Osteoblast (primary cell): ENCODE results near the gene TNFRSF8. TPM values are rescaled to one million over a fixed set of nuclear protein-coding genes. Genes with fewer than 3 reads are reported as not detected.

Experiments
- DNase-seq: peaks from one replicate; pipeline ENCODE4 v3.0.0; 2011; ENCODE audit warnings: low spot score, mixed read lengths; ENCODE audit not compliant: insufficient read length; ENCODE audit errors: missing footprints
- H2AFZ ChIP-seq: 2 replicates; pipeline ENCODE4 v1.6.0; 2011; ENCODE audit warnings: mild to moderate bottlenecking, low read length
- H3K27ac ChIP-seq: 2 replicates; pipeline ENCODE4 v1.5.1; 2011; ENCODE audit warnings: mild to moderate bottlenecking, low read depth, low read length, moderate library complexity
- H3K27me3 ChIP-seq: 2 replicates; pipeline ENCODE4 v1.6.0; 2012; ENCODE audit warnings: mild to moderate bottlenecking, control low read depth, inconsistent platforms, low read length, moderate library complexity; ENCODE audit not compliant: insufficient read depth
- H3K36me3 ChIP-seq: 2 replicates; pipeline ENCODE4 v1.5.1; 2011; ENCODE audit warnings: mild to moderate bottlenecking, low read length, control low read depth, moderate library complexity; ENCODE audit not compliant: insufficient read depth
- H3K4me1 ChIP-seq: 2 replicates; pipeline ENCODE4 v1.5.1; 2011; ENCODE audit warnings: mild to moderate bottlenecking, low read length, control low read depth, moderate library complexity; ENCODE audit not compliant: insufficient read depth
- H3K4me2 ChIP-seq: 2 replicates; pipeline ENCODE4 v1.6.0; 2011; ENCODE audit warnings: mild to moderate bottlenecking, low read length; ENCODE audit not compliant: insufficient read depth
- H3K4me3 ChIP-seq: fragments of 200-600 bp; sonication (generic); 3 replicates; pipeline ENCODE4 v1.5.1; 2012; ENCODE audit warnings: mild to moderate bottlenecking, low read length, inconsistent platforms; ENCODE audit not compliant: insufficient read depth
- H3K79me2 ChIP-seq: 2 replicates; pipeline ENCODE4 v1.6.0; 2012; ENCODE audit warnings: mild to moderate bottlenecking, low read length, control low read depth, inconsistent platforms; ENCODE audit not compliant: insufficient read depth
- H3K9me3 ChIP-seq: 2 replicates; pipeline ENCODE4 v1.5.1; 2011; ENCODE audit warnings: low read depth, low read length, control low read depth
- H4K20me1 ChIP-seq: 2 replicates; pipeline ENCODE4 v1.6.0; 2012; ENCODE audit warnings: mild to moderate bottlenecking, low read length, control low read depth; ENCODE audit not compliant: insufficient read depth
- total RNA-seq: library from RNA; depleted of rRNA; stranded (reverse); fragments of >200 nt; gene quantifications from 2 replicates; pipeline ENCODE4 v1.2.3, GENCODE V29; 2012
- TF ChIP-seq, protein P1 (sequence below): IDR thresholded peaks from 2 replicates; pipeline ENCODE4 v1.5.1; 2011; ENCODE audit warnings: mild to moderate bottlenecking, low read depth, low read length, moderate library complexity; ENCODE audit errors: extremely low read depth

TNFRSF8 gene
- total RNA-seq, 1 donor: under 0.01 TPM

DNA sequence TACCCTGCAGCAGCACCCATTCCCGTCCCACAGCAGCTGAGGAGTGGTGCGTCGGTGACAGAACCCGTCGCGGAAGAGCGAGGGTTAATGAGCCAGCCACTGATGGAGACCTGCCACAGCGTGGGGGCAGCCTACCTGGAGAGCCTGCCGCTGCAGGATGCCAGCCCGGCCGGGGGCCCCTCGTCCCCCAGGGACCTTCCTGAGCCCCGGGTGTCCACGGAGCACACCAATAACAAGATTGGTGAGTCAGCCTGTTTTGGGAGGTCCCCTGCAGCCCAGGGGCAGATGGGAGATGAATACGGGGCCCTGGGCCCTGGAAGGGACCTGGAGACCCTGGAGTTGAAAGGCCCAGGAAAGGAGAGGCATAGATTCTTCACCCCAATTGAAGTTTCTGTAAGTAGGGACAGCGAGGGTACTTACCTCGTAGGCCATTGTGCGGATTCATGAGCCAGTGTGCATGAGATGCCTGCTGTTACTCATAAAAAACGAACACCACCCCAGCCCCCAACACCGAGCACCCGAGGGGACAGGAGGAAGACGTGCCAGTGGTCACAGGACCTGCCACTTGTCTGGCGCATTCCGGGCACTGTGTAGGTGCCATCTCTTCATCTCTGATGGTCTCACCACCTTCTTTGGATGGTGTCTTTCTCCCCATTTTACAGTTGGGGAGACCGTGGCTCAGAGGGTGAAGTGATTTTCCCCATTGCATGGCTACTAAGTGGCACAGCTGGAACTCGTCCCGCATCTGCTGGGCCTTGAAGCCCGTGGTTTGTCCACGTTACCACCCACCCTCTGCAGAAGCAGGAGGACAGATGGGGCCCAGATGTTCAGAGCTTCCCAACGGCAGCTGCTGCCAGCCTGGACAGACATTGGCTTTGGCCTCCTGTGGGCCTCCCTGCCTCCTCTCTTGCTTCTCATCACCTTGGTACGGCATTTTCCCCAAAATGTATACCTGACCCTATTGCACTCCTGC is 75.4 kb downstream of the TNFRSF8 start:
- no peaks in the 10 kb centered on the region for H3K79me2 ChIP-seq
- no peaks in the 10 kb centered on the region for H3K36me3 ChIP-seq
- peaks cover 10% of the 10 kb centered on the region for H3K4me1 ChIP-seq
- H2AFZ ChIP-seq: no peak overlapping the region
- TF ChIP-seq, protein P1, sequence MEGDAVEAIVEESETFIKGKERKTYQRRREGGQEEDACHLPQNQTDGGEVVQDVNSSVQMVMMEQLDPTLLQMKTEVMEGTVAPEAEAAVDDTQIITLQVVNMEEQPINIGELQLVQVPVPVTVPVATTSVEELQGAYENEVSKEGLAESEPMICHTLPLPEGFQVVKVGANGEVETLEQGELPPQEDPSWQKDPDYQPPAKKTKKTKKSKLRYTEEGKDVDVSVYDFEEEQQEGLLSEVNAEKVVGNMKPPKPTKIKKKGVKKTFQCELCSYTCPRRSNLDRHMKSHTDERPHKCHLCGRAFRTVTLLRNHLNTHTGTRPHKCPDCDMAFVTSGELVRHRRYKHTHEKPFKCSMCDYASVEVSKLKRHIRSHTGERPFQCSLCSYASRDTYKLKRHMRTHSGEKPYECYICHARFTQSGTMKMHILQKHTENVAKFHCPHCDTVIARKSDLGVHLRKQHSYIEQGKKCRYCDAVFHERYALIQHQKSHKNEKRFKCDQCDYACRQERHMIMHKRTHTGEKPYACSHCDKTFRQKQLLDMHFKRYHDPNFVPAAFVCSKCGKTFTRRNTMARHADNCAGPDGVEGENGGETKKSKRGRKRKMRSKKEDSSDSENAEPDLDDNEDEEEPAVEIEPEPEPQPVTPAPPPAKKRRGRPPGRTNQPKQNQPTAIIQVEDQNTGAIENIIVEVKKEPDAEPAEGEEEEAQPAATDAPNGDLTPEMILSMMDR: no peak
- no peak overlapping the region for H3K4me3 ChIP-seq
- no peak overlapping the region for H3K27ac ChIP-seq
- H4K20me1 ChIP-seq: no peaks in the 10 kb centered on the region
- peak; percentile 72 for DNase-seq
- no peaks in the 10 kb centered on the region for H3K9me3 ChIP-seq
- H3K4me2 ChIP-seq: no peak overlapping the region
- no peaks in the 10 kb centered on the region for H3K27me3 ChIP-seq

DNA sequence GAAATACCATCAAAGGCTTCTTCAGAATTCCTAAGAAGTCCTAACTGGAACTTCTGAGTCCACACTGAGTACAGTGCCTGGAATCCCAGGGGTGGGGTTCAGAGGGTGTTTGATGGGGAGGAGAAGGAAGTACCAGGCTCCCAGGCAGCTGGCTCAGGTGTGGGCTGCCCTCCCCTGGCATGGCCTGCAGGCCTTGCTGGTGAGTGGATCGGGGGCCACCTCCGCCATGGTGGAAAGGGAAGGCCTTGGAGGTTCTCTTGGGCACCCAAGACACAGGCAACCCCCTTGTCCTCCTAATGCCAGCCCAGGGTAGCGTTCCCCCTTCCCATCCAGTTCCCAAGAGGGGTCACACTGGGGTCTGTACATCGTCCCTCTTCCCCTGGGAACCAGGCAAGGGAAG is 76.9 kb downstream of the TNFRSF8 start:
- no peak overlapping the region for H2AFZ ChIP-seq
- no peaks in the 10 kb centered on the region for H3K9me3 ChIP-seq
- H3K27ac ChIP-seq: no peak overlapping the region
- peaks cover 19% of the 10 kb centered on the region for H3K4me1 ChIP-seq
- TF ChIP-seq, protein P1: no peak
- H3K27me3 ChIP-seq: no peaks in the 10 kb centered on the region
- H3K36me3 ChIP-seq: no peaks in the 10 kb centered on the region
- H3K4me2 ChIP-seq: no peak overlapping the region
- H4K20me1 ChIP-seq: no peaks in the 10 kb centered on the region
- no peaks in the 10 kb centered on the region for H3K79me2 ChIP-seq
- H3K4me3 ChIP-seq: no peak overlapping the region
- peak; percentile 18 for DNase-seq

DNA sequence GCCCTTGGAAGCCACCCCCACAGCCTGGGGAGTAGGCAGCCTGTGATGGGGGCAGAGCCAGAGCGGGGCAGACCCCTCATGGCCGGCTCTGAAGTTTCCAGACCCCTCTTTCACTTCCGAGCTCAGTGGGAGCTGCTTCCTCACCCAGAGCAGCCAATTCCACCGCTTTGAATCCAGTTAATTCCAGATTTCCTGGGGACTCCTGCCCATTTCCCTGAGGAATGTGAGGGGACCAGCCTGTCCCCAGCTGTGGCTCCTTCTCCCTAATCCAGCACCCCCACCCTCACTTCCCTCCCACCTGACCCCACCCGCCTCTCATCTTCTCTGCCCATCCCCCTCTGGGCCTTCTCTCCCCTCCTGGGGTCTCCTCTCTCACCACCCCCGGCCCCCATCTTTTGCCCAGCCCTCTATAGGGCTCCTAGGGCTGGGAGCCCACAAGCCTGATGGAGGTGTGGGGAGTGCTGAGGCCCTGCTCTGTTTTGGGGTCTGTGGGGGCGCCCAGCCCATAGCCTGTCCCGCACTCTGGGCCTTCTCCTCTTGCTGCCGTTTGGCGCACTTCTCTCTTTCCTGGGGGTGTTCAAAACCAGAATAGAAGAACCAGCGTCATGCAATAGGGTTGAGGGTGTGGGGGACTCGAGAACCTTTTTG is 77.5 kb downstream of the TNFRSF8 start:
- no peak for DNase-seq
- Histone ChIP-seq H3K4me3 (no peak overlapping the region), H3K4me1 (peaks cover 19% of the 10 kb centered on the region), H3K79me2 (no peaks in the 10 kb centered on the region), H3K4me2 (no peak overlapping the region), H4K20me1 (no peaks in the 10 kb centered on the region), H3K9me3 (no peaks in the 10 kb centered on the region), H3K36me3 (no peaks in the 10 kb centered on the region), H2AFZ (no peak overlapping the region), H3K27me3 (no peaks in the 10 kb centered on the region), H3K27ac (no peak overlapping the region)
- TF ChIP-seq, protein P1: no peak
